ENCODE measurements around the gene MEOX2. TPM values are rescaled to one million over a fixed set of nuclear protein-coding genes. Genes with fewer than 3 reads are reported as not detected.

The MEOX2 gene
- total RNA-seq, 1 experiment from 2014 or later: not detected

DNA sequence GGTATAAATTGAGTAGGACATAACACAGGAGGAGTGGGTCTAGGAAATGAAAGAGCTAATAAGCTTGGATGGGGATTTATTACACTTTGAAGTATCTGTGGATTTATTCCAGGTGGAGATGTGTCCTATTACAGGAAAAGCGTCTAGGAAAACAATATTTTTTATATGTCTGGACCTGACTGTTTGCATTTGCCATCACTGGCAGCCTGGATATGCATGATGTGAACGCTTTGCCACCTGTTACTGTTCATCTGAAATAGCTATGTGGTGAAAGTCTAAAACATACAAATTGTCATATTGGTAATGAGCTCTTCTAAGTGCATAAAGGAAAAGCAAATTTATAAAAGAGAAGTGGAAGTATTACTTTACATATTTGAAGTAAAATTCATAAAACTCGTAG lies 93.1 kb downstream of the MEOX2 start:
- no peaks in the 10 kb centered on the region for H3K79me2 ChIP-seq (ENCODE audit: insufficient read depth, low read length)
- no peak overlapping the region for H3T11ph ChIP-seq (ENCODE audit: low read length)
- no peak overlapping the region for H2BK120ac ChIP-seq (ENCODE audit: low read depth, low read length, poor library complexity, severe bottlenecking)
- H3K18ac ChIP-seq (ENCODE audit: insufficient read length, low read depth, low read length): no peak overlapping the region
- no peak overlapping the region for H3K23ac ChIP-seq (ENCODE audit: insufficient read length, low read depth, low read length)
- no peak overlapping the region for H2BK5ac ChIP-seq (ENCODE audit: insufficient read length, low read length)
- no peaks in the 10 kb centered on the region for H4K20me1 ChIP-seq (ENCODE audit: control insufficient read depth, insufficient read depth, insufficient read length)
- no peak overlapping the region for H3K4me2 ChIP-seq (ENCODE audit: insufficient read depth, insufficient read length, low read length)
- H3K56ac ChIP-seq (ENCODE audit: insufficient read length, low read depth, low read length): no peak overlapping the region
- no peak overlapping the region for H2BK15ac ChIP-seq (ENCODE audit: low read depth, low read length)
- no peak overlapping the region for H3K14ac ChIP-seq (ENCODE audit: insufficient read depth, low read length)
- no peak overlapping the region for H2AK5ac ChIP-seq (ENCODE audit: insufficient read length, low read length)
- no peaks in the 10 kb centered on the region for H3K79me1 ChIP-seq (ENCODE audit: insufficient read depth, low read depth, low read length, poor library complexity, severe bottlenecking)
- Mint-ChIP-seq H3K4me3 (no peak overlapping the region), H3K36me3 (ENCODE audit: insufficient read depth in 1 of 3, low read depth in 3 of 3) (no peaks in the 10 kb centered on the region; a peak in 1 of 7 replicates), H3K27ac (no peak overlapping the region), H3K27me3 (ENCODE audit: low read depth) (no peaks in the 10 kb centered on the region), H3K9me3 (no peaks in the 10 kb centered on the region; a peak in 1 of 5 replicates), H3K4me1 (no peaks in the 10 kb centered on the region)
- no peak for DNase-seq
- no CpG with 5 or more reads among the region's 3 CpGs for WGBS (ENCODE audit: extremely low coverage, insufficient read length, low lambda C conversion rate)
- no peaks in the 10 kb centered on the region for H3K23me2 ChIP-seq (ENCODE audit: insufficient read length, low read depth, low read length, poor library complexity, severe bottlenecking)
- H3K9me3 ChIP-seq (ENCODE audit: control insufficient read depth, low read depth, low read length): no peaks in the 10 kb centered on the region
- H3K4me1 ChIP-seq (ENCODE audit: insufficient read depth, low read length): no peaks in the 10 kb centered on the region
- TF ChIP-seq, protein P1, sequence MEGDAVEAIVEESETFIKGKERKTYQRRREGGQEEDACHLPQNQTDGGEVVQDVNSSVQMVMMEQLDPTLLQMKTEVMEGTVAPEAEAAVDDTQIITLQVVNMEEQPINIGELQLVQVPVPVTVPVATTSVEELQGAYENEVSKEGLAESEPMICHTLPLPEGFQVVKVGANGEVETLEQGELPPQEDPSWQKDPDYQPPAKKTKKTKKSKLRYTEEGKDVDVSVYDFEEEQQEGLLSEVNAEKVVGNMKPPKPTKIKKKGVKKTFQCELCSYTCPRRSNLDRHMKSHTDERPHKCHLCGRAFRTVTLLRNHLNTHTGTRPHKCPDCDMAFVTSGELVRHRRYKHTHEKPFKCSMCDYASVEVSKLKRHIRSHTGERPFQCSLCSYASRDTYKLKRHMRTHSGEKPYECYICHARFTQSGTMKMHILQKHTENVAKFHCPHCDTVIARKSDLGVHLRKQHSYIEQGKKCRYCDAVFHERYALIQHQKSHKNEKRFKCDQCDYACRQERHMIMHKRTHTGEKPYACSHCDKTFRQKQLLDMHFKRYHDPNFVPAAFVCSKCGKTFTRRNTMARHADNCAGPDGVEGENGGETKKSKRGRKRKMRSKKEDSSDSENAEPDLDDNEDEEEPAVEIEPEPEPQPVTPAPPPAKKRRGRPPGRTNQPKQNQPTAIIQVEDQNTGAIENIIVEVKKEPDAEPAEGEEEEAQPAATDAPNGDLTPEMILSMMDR (conservative IDR thresholded peaks at IDR 0.05): no peak
- H4K5ac ChIP-seq (ENCODE audit: insufficient read length, low read depth, low read length): no peak overlapping the region
- H3K4ac ChIP-seq (ENCODE audit: low read depth, low read length): no peak overlapping the region
- no peak overlapping the region for H3K9ac ChIP-seq (ENCODE audit: extremely low read depth, insufficient read length, low read length)
- H4K91ac ChIP-seq (ENCODE audit: insufficient read length, low read depth, low read length): no peak overlapping the region
- H2AFZ ChIP-seq (ENCODE audit: low read length): no peak overlapping the region
- H3K27ac ChIP-seq (ENCODE audit: insufficient read length, low read depth, low read length): no peak overlapping the region
- H2BK12ac ChIP-seq (ENCODE audit: insufficient read length, low read depth, low read length): no peak overlapping the region
- no peak overlapping the region for H2BK20ac ChIP-seq (ENCODE audit: low read depth, low read length, poor library complexity, severe bottlenecking)
- no peak overlapping the region for H4K8ac ChIP-seq (replicated peaks; ENCODE audit: insufficient read length, low read depth, low read length)
- H3K27me3 ChIP-seq (ENCODE audit: insufficient read depth, low read length): no peaks in the 10 kb centered on the region
